HL-60 (cell line): ENCODE results near the gene AKT1.

Source experiments
- DNase-seq, 2 experiments: peaks; one replicate each; pipeline ENCODE4 v3.0.0-alpha.2; 2010 to 2020; ENCODE audit warnings: low read depth in 1 of 2, low spot score in 1 of 2
- H3K27ac ChIP-seq: fragments of 250-450 bp; sonication (Bioruptor Pico); replicated peaks from 2 replicates; pipeline ENCODE4 v1.5.1; 2020; ENCODE audit warnings: mild to moderate bottlenecking, moderate library complexity
- H3K27me3 ChIP-seq: fragments of 250-450 bp; sonication (Bioruptor Pico); 2 replicates; pipeline ENCODE4 v1.5.1; 2021; ENCODE audit warnings: mild to moderate bottlenecking, moderate library complexity; ENCODE audit not compliant: insufficient read depth, poor library complexity, severe bottlenecking
- H3K4me3 ChIP-seq: replicated peaks from 2 replicates; pipeline ENCODE4 v1.5.1; 2011; ENCODE audit warnings: mild to moderate bottlenecking, control low read depth, low read length; ENCODE audit not compliant: insufficient read depth
- CTCF ChIP-seq: IDR thresholded peaks from one replicate; pipeline ENCODE4 v1.5.1; 2011; ENCODE audit warnings: low read length, control low read depth, inconsistent platforms; ENCODE audit not compliant: insufficient read depth
- GABPA ChIP-seq: IDR thresholded peaks from 2 replicates; pipeline ENCODE4 v1.6.1; 2012; ENCODE audit warnings: low read depth
- POLR2AphosphoS5 ChIP-seq: IDR thresholded peaks from 2 replicates; pipeline ENCODE4 v1.6.1; 2012; ENCODE audit warnings: low read depth
- REST ChIP-seq: IDR thresholded peaks from 2 replicates; pipeline ENCODE4 v1.6.1; 2012; ENCODE audit warnings: low read depth; ENCODE audit not compliant: insufficient replicate concordance
- SPI1 ChIP-seq: IDR thresholded peaks from 2 replicates; pipeline ENCODE4 v1.6.1; 2012; ENCODE audit warnings: low read depth, mild to moderate bottlenecking, borderline replicate concordance

The AKT1 gene

GRCh38 chr14:104782808-104783139 lies 12.8 kb downstream of the AKT1 start:
- H3K27me3 ChIP-seq: no peaks in the 10 kb centered on the region
- DNase-seq: no peak
- no peak for TF ChIP-seq REST
- TF ChIP-seq SPI1: no peak
- TF ChIP-seq POLR2AphosphoS5: no peak
- TF ChIP-seq GABPA: no peak
- no peak for TF ChIP-seq CTCF
- H3K4me3 ChIP-seq: no peak overlapping the region
- H3K27ac ChIP-seq: no peak overlapping the region

GRCh38 chr14:104782086-104782807 lies 13.3 kb downstream of the AKT1 start:
- TF ChIP-seq CTCF (no peak), REST (no peak), GABPA (no peak), SPI1 (no peak), POLR2AphosphoS5 (no peak)
- Histone ChIP-seq H3K4me3 (no peak overlapping the region), H3K27ac (no peak overlapping the region), H3K27me3 (no peaks in the 10 kb centered on the region)
- no peak for DNase-seq

- no peak overlapping the region for H3K27ac ChIP-seq
- H3K4me3 ChIP-seq: no peak overlapping the region
- H3K27me3 ChIP-seq: no peaks in the 10 kb centered on the region
- DNase-seq: no peak
- TF ChIP-seq SPI1 (no peak), CTCF (no peak)
Measured at GRCh38 chr14:104781271-104782077, 14.1 kb downstream of the AKT1 start.
